Immature natural killer cell (primary cell): Measurements from ENCODE around the gene PMP22. TPM values are rescaled to one million over a fixed set of nuclear protein-coding genes. Genes with fewer than 3 reads are reported as not detected.

Experiments used
- DNase-seq, 3 donors: peaks; one replicate each; pipeline ENCODE4 v3.0.0; 2022; ENCODE audit warnings: mixed read lengths in 1 of 3
- H3K27ac Mint-ChIP-seq, 6 donors: one replicate each; pipeline ENCODE4 v1.8.0; 2020; ENCODE audit warnings: mixed read lengths in 6 of 6, mild to moderate bottlenecking in 5 of 6, inconsistent platforms in 4 of 6, moderate library complexity in 3 of 6
- H3K27me3 Mint-ChIP-seq, 3 donors: one replicate each; pipeline ENCODE4 v1.8.0; 2020 to 2021; ENCODE audit warnings: low read depth in 3 of 3, mild to moderate bottlenecking in 3 of 3, mixed read lengths in 3 of 3, moderate library complexity in 3 of 3, inconsistent platforms in 1 of 3
- H3K36me3 Mint-ChIP-seq, 3 donors: one replicate each; pipeline ENCODE4 v1.8.0; 2020; ENCODE audit warnings: mixed read lengths in 3 of 3, inconsistent platforms in 2 of 3, mild to moderate bottlenecking in 2 of 3
- H3K4me1 Mint-ChIP-seq, 2 donors: one replicate each; pipeline ENCODE4 v1.8.0; 2020; ENCODE audit warnings: inconsistent platforms in 2 of 2, mild to moderate bottlenecking in 2 of 2, mixed read lengths in 2 of 2, moderate library complexity in 1 of 2
- H3K4me3 Mint-ChIP-seq, 5 donors: one replicate each; pipeline ENCODE4 v1.8.0; 2020; ENCODE audit warnings: mild to moderate bottlenecking in 5 of 5, mixed read lengths in 5 of 5, inconsistent platforms in 3 of 5, moderate library complexity in 3 of 5
- H3K9me3 Mint-ChIP-seq, 6 donors: one replicate each; pipeline ENCODE4 v1.8.0; 2020; ENCODE audit warnings: mild to moderate bottlenecking in 6 of 6, mixed read lengths in 6 of 6, inconsistent platforms in 4 of 6, moderate library complexity in 3 of 6
- polyA plus RNA-seq, 3 donors: library from polyadenylated mRNA; unstranded; fragments of 300-500 nt; fragmentation: Illumina TruSeq; gene quantifications; one replicate each; pipeline ENCODE4 v1.2.3, GENCODE V29; 2021

PMP22 gene
- polyA plus RNA-seq, 3 donors from 2014 or later = 0.38 TPM; not detected in 2

- H3K27ac Mint-ChIP-seq = no peak overlapping the region
- H3K27me3 Mint-ChIP-seq = peaks cover 1 to 11% (median 4%) of the 10 kb centered on the region in 3 donors
- DNase-seq = no peak
- peaks cover 0 to 3% (median 0%) of the 10 kb centered on the region in 6 donors for H3K9me3 Mint-ChIP-seq
- H3K4me1 Mint-ChIP-seq = no peaks in the 10 kb centered on the region
- no peaks in the 10 kb centered on the region for H3K36me3 Mint-ChIP-seq
- no peak overlapping the region for H3K4me3 Mint-ChIP-seq
Measured at GRCh38 chr17:15288859-15289258, 23.7 kb upstream of the PMP22 start.

- Mint-ChIP-seq H3K27me3 (peaks cover 1 to 17% (median 4%) of the 10 kb centered on the region in 3 donors), H3K36me3 (no peaks in the 10 kb centered on the region), H3K4me1 (no peaks in the 10 kb centered on the region), H3K4me3 (no peak overlapping the region), H3K27ac (no peak overlapping the region), H3K9me3 (peaks cover 0 to 3% (median 0%) of the 10 kb centered on the region in 6 donors)
- DNase-seq = no peak
Measured at GRCh38 chr17:15287538-15288267, 22.6 kb upstream of the PMP22 start.

GRCh38 chr17:15285466-15285865 is 20.3 kb upstream of the PMP22 start:
- Mint-ChIP-seq H3K36me3 (no peaks in the 10 kb centered on the region), H3K27ac (no peak overlapping the region), H3K4me3 (no peak overlapping the region), H3K27me3 (peaks cover 1 to 20% (median 8%) of the 10 kb centered on the region in 3 donors), H3K9me3 (peaks cover 0 to 3% (median 0%) of the 10 kb centered on the region in 6 donors), H3K4me1 (no peaks in the 10 kb centered on the region)
- DNase-seq = no peak

GRCh38 chr17:15284537-15284936 is 19.4 kb upstream of the PMP22 start:
- H3K36me3 Mint-ChIP-seq = no peaks in the 10 kb centered on the region
- H3K27ac Mint-ChIP-seq = no peak overlapping the region
- peaks cover 0 to 3% (median 0%) of the 10 kb centered on the region in 6 donors for H3K9me3 Mint-ChIP-seq
- H3K27me3 Mint-ChIP-seq = peaks cover 0 to 19% (median 7%) of the 10 kb centered on the region in 3 donors
- no peaks in the 10 kb centered on the region for H3K4me1 Mint-ChIP-seq
- DNase-seq = no peak
- no peak overlapping the region for H3K4me3 Mint-ChIP-seq

- Mint-ChIP-seq H3K4me3 (no peak overlapping the region), H3K4me1 (no peaks in the 10 kb centered on the region), H3K27ac (no peak overlapping the region), H3K9me3 (peaks cover 0 to 3% (median 0%) of the 10 kb centered on the region in 6 donors), H3K36me3 (no peaks in the 10 kb centered on the region), H3K27me3 (peaks cover 0 to 20% (median 7%) of the 10 kb centered on the region in 3 donors)
- DNase-seq = no peak
Measured at GRCh38 chr17:15284107-15284506, 19.0 kb upstream of the PMP22 start.

- H3K27me3 Mint-ChIP-seq = peaks cover 0 to 15% (median 7%) of the 10 kb centered on the region in 3 donors
- no peak overlapping the region for H3K4me3 Mint-ChIP-seq
- no peaks in the 10 kb centered on the region for H3K9me3 Mint-ChIP-seq
- H3K27ac Mint-ChIP-seq = no peak overlapping the region
- H3K4me1 Mint-ChIP-seq = no peaks in the 10 kb centered on the region
- no peaks in the 10 kb centered on the region for H3K36me3 Mint-ChIP-seq
- no peak for DNase-seq
Measured at GRCh38 chr17:15281909-15282308, 16.8 kb upstream of the PMP22 start.

- peaks cover 3 to 18% (median 7%) of the 10 kb centered on the region in 3 donors for H3K27me3 Mint-ChIP-seq
- no peak overlapping the region for H3K27ac Mint-ChIP-seq
- no peaks in the 10 kb centered on the region for H3K4me1 Mint-ChIP-seq
- no peaks in the 10 kb centered on the region for H3K36me3 Mint-ChIP-seq
- no peak overlapping the region for H3K4me3 Mint-ChIP-seq
- DNase-seq = no peak
- no peaks in the 10 kb centered on the region for H3K9me3 Mint-ChIP-seq
Measured at GRCh38 chr17:15278924-15279477, 13.9 kb upstream of the PMP22 start.

GRCh38 chr17:15278380-15278779 is 13.3 kb upstream of the PMP22 start:
- Mint-ChIP-seq H3K27ac (no peak overlapping the region), H3K27me3 (peaks cover 3 to 13% (median 7%) of the 10 kb centered on the region in 3 donors), H3K36me3 (no peaks in the 10 kb centered on the region), H3K9me3 (no peaks in the 10 kb centered on the region), H3K4me1 (no peaks in the 10 kb centered on the region), H3K4me3 (no peak overlapping the region)
- no peak for DNase-seq

GRCh38 chr17:15274017-15274416 is 8.9 kb upstream of the PMP22 start:
- DNase-seq = no peak
- Mint-ChIP-seq H3K27ac (no peak overlapping the region), H3K27me3 (peaks cover 2 to 3% (median 2%) of the 10 kb centered on the region in 3 donors), H3K4me3 (no peak overlapping the region), H3K4me1 (no peaks in the 10 kb centered on the region), H3K36me3 (no peaks in the 10 kb centered on the region), H3K9me3 (no peaks in the 10 kb centered on the region)

- H3K4me3 Mint-ChIP-seq = no peak overlapping the region
- DNase-seq = no peak
- no peaks in the 10 kb centered on the region for H3K36me3 Mint-ChIP-seq
- H3K4me1 Mint-ChIP-seq = no peaks in the 10 kb centered on the region
- peaks cover 2 to 3% (median 2%) of the 10 kb centered on the region in 3 donors for H3K27me3 Mint-ChIP-seq
- no peaks in the 10 kb centered on the region for H3K9me3 Mint-ChIP-seq
- H3K27ac Mint-ChIP-seq = no peak overlapping the region
Measured at GRCh38 chr17:15273141-15273793, 8.1 kb upstream of the PMP22 start.

GRCh38 chr17:15271741-15272140 is 6.6 kb upstream of the PMP22 start:
- DNase-seq = no peak
- no peaks in the 10 kb centered on the region for H3K36me3 Mint-ChIP-seq
- no peaks in the 10 kb centered on the region for H3K9me3 Mint-ChIP-seq
- peaks cover 2 to 8% (median 4%) of the 10 kb centered on the region in 3 donors for H3K27me3 Mint-ChIP-seq
- H3K27ac Mint-ChIP-seq = no peak overlapping the region
- no peaks in the 10 kb centered on the region for H3K4me1 Mint-ChIP-seq
- H3K4me3 Mint-ChIP-seq = no peak overlapping the region

- H3K27ac Mint-ChIP-seq = no peak overlapping the region
Measured at GRCh38 chr17:15270628-15271381, 5.7 kb upstream of the PMP22 start.

GRCh38 chr17:15269780-15270089 is 4.6 kb upstream of the PMP22 start:
- Mint-ChIP-seq H3K27me3 (peaks cover 4 to 14% (median 5%) of the 10 kb centered on the region in 3 donors), H3K4me3 (no peak overlapping the region), H3K36me3 (no peaks in the 10 kb centered on the region), H3K27ac (no peak overlapping the region), H3K4me1 (no peaks in the 10 kb centered on the region), H3K9me3 (no peaks in the 10 kb centered on the region)
- DNase-seq = no peak

More at GRCh38 chr17:15270628-15271381, 5.7 kb upstream of the PMP22 start:
- peaks cover 4 to 11% (median 5%) of the 10 kb centered on the region in 3 donors for H3K27me3 Mint-ChIP-seq
- no peaks in the 10 kb centered on the region for H3K4me1 Mint-ChIP-seq
- H3K9me3 Mint-ChIP-seq = no peaks in the 10 kb centered on the region
- no peaks in the 10 kb centered on the region for H3K36me3 Mint-ChIP-seq
- no peak for DNase-seq
- H3K4me3 Mint-ChIP-seq = no peak overlapping the region
